Nephron (organoid): ENCODE data around the gene PCDH9.
A peak's percentile ranks its signal among the peaks of the same experiment; 100 is the strongest.

ENCODE experiments used
- H3K27ac Mint-ChIP-seq, 3 experiments: 2 replicates each; pipeline ENCODE4 v1.8.0; 2020; ENCODE audit warnings: mixed read lengths in 3 of 3, mild to moderate bottlenecking in 2 of 3, moderate library complexity in 1 of 3
- H3K27me3 Mint-ChIP-seq: 2 replicates; pipeline ENCODE4 v1.8.0; 2021; ENCODE audit warnings: low read depth, mild to moderate bottlenecking, moderate library complexity, mixed read lengths
- H3K36me3 Mint-ChIP-seq: 2 replicates; pipeline ENCODE4 v1.8.0; 2020; ENCODE audit warnings: low read depth, mixed read lengths
- H3K4me1 Mint-ChIP-seq: 2 replicates; pipeline ENCODE4 v1.8.0; 2020; ENCODE audit warnings: mixed read lengths
- H3K4me3 Mint-ChIP-seq, 3 experiments: 2 replicates each; pipeline ENCODE4 v1.8.0; 2020; ENCODE audit warnings: mild to moderate bottlenecking in 3 of 3, mixed read lengths in 3 of 3, moderate library complexity in 2 of 3
- H3K9me3 Mint-ChIP-seq: 2 replicates; pipeline ENCODE4 v1.8.0; 2020; ENCODE audit warnings: mixed read lengths
- CTCF ChIP-seq, 3 experiments: fragments of 200-600 bp; sonication (generic); IDR thresholded peaks; one replicate each; pipeline ENCODE4 v1.5.0; 2021; ENCODE audit warnings: antibody characterized with exemption in 3 of 3; ENCODE audit not compliant: unreplicated experiment in 3 of 3

PCDH9 gene

GRCh38 chr13:66937423-66937822, 292.7 kb downstream of the PCDH9 start:
- H3K9me3 Mint-ChIP-seq = peaks cover 2% of the 10 kb centered on the region
- H3K27me3 Mint-ChIP-seq = no peaks in the 10 kb centered on the region
- H3K4me1 Mint-ChIP-seq = no peaks in the 10 kb centered on the region
- TF ChIP-seq CTCF (IDR thresholded peaks at IDR 0.05; ENCODE audit: unreplicated experiment in 3 of 3) = no peak
- H3K36me3 Mint-ChIP-seq = no peaks in the 10 kb centered on the region
- no peak overlapping the region for H3K4me3 Mint-ChIP-seq
- H3K27ac Mint-ChIP-seq = no peak overlapping the region

- no peak for TF ChIP-seq CTCF (IDR thresholded peaks at IDR 0.05; ENCODE audit: unreplicated experiment in 3 of 3)
- H3K9me3 Mint-ChIP-seq = no peaks in the 10 kb centered on the region
- H3K4me3 Mint-ChIP-seq = no peak overlapping the region
- no peaks in the 10 kb centered on the region for H3K27me3 Mint-ChIP-seq
- H3K4me1 Mint-ChIP-seq = no peaks in the 10 kb centered on the region
- no peaks in the 10 kb centered on the region for H3K36me3 Mint-ChIP-seq
- H3K27ac Mint-ChIP-seq = no peak overlapping the region
Measured at GRCh38 chr13:66933994-66934393, 296.1 kb downstream of the PCDH9 start.

DNA sequence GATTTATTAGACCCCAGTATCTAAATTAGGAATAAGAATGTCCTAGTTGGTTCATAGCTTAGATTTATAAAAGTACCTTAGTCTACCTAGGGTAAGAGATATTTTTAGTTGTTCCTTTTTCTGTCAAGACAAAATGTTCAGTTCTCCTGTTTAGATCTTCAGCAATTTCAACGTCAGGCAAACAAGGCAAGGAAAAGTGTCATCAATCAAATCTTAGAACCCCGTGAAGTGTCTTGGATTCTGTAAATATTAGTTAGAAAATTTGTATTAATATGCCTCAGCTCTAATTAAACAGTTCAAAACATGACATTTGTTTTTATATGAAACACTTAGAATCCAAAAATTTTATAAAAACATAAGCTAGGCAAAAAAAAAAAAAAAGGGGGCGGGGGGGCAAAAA, 296.6 kb downstream of the PCDH9 start:
- no peaks in the 10 kb centered on the region for H3K9me3 Mint-ChIP-seq
- no peak overlapping the region for H3K4me3 Mint-ChIP-seq
- H3K27me3 Mint-ChIP-seq = no peaks in the 10 kb centered on the region
- H3K4me1 Mint-ChIP-seq = no peaks in the 10 kb centered on the region
- no peaks in the 10 kb centered on the region for H3K36me3 Mint-ChIP-seq
- TF ChIP-seq CTCF (IDR thresholded peaks at IDR 0.05; ENCODE audit: unreplicated experiment in 3 of 3) = no peak
- H3K27ac Mint-ChIP-seq = no peak overlapping the region

GRCh38 chr13:66927562-66927961, 302.6 kb downstream of the PCDH9 start:
- TF ChIP-seq CTCF (IDR thresholded peaks at IDR 0.05; ENCODE audit: unreplicated experiment in 3 of 3) = no peak
- Mint-ChIP-seq H3K27me3 (no peaks in the 10 kb centered on the region), H3K4me3 (no peak overlapping the region), H3K36me3 (no peaks in the 10 kb centered on the region), H3K27ac (no peak overlapping the region), H3K9me3 (no peaks in the 10 kb centered on the region), H3K4me1 (no peaks in the 10 kb centered on the region)

DNA sequence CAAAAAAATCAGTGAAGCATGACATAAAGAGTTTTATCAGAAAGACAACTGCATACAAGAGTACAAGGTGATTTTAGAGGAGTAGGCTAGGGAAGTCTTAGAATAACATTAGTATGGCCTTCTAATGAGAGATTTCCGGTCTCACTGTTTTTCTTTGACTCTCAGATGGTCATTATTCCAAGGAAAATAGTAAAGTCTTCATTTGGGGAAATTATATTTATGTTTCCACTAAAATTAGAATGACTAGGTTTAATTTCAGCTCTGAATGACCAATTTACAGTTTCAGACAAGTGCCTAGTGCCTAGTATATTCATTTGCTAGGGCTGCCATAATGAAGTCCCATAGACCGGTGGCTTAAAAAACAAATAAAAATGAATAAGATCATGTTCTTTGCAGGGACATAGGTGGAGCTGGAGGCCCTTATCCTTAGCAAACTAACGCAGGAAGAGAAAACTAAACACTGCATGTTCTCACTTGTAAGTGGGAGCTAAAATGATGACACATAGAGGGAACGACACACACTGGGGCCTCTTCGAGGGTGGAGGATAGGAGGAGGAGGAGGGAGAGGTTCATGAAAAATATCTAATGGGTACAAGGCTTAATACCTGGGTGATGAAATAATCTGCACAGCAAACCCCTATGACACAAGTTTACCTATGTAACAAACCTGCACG, 303.1 kb downstream of the PCDH9 start:
- no peak for TF ChIP-seq CTCF (IDR thresholded peaks at IDR 0.05; ENCODE audit: unreplicated experiment in 3 of 3)
- Mint-ChIP-seq H3K4me3 (no peak overlapping the region), H3K27me3 (no peaks in the 10 kb centered on the region), H3K36me3 (no peaks in the 10 kb centered on the region), H3K4me1 (no peaks in the 10 kb centered on the region), H3K9me3 (no peaks in the 10 kb centered on the region), H3K27ac (peak overlapping the region in 1 of 3 experiments; percentile 33)

DNA sequence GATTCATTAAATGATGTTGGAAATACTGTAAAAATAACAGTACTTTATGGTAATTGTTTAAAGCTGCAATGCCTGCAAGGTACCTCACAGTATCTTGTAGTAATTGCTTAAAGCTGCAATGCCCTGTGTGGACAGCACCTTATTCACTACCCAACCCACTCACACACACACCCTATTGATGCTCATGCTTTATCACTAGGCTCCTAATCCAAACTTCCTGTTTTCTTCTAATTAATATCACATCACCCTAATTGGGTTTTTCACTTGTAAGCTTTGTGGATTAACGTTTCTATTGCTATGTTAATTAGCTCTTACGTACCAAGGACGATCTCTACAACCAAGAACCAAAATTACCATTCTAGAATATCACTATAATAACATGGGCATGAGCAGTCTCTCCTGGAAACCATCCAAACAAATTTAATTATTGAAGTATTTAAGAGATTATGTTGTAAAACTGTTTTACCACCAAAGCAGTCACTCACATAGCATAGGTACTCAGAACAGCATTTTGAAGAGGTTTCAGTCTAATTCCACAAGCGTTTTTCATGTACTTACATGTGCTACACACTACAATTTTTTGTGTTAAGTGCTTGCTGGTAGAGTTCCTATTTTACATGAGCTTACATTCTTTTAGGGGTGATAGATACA, 303.8 kb downstream of the PCDH9 start:
- no peak for TF ChIP-seq CTCF (IDR thresholded peaks at IDR 0.05; ENCODE audit: unreplicated experiment in 3 of 3)
- Mint-ChIP-seq H3K36me3 (no peaks in the 10 kb centered on the region), H3K4me1 (no peaks in the 10 kb centered on the region), H3K27me3 (no peaks in the 10 kb centered on the region), H3K27ac (no peak overlapping the region), H3K4me3 (no peak overlapping the region), H3K9me3 (no peaks in the 10 kb centered on the region)
